Right renal pelvis (tissue), 4 donors: ENCODE results near the gene OXER1. TPM values are rescaled to one million over a fixed set of nuclear protein-coding genes. Genes with fewer than 3 reads are reported as not detected.

Experiments
- DNase-seq, 4 donors: peaks; one replicate each; pipeline ENCODE4 v3.0.0-alpha.2; 2013; ENCODE audit warnings: low read depth in 4 of 4, low spot score in 3 of 4, missing footprints in 1 of 4
- polyA plus RNA-seq, 4 donors: library from polyadenylated mRNA; unstranded; fragments of 120-200 nt; gene quantifications; one replicate each; pipeline ENCODE4 v1.2.1, GENCODE V29; 2013; ENCODE audit not compliant: insufficient read length in 4 of 4

Gene OXER1
- polyA plus RNA-seq, 4 donors: 7.1 to 9.8 (median 7.3) TPM

DNA sequence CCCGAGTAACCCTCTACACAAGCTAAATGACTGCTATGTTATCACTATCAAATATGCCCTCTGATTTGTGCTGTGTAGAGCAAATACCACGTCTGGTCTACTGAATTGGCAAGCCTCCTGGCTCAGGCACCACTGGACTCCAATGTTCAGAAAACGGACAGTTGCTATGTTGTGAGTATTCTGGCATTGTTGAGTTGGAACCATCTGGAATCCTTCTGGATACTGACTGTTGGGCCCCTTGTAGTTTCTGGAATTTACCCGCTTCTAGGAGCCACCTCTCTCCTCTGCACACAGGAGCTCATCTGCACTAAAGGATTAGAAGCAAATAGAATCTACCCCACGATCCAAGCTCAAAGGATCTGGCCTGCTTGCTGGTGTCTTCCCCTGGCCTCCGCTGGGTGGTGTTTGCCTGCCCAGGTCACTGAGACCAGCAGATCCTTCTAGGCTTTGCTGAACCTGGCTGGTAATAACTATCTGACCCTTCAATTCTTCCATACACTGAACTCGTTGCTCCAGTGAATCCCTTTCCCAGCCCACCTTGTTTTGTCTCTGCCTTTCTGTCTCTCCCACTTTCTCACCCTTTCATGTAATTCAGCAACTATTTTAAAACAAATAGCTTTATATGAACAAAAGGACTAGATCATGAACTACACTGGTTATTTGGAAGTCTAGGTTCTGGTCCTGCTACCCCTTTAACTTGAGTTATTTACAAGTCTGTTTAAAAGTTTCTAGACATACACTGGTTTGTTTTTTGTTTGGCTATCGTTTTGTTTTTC is 30.5 kb upstream of the OXER1 start:
- DNase-seq: no peak

- peak in 1 of 4 donors; percentile 56 for DNase-seq
These were observed 29.7 kb upstream of the OXER1 start for GRCh38 chr2:42793334-42794270.

DNA sequence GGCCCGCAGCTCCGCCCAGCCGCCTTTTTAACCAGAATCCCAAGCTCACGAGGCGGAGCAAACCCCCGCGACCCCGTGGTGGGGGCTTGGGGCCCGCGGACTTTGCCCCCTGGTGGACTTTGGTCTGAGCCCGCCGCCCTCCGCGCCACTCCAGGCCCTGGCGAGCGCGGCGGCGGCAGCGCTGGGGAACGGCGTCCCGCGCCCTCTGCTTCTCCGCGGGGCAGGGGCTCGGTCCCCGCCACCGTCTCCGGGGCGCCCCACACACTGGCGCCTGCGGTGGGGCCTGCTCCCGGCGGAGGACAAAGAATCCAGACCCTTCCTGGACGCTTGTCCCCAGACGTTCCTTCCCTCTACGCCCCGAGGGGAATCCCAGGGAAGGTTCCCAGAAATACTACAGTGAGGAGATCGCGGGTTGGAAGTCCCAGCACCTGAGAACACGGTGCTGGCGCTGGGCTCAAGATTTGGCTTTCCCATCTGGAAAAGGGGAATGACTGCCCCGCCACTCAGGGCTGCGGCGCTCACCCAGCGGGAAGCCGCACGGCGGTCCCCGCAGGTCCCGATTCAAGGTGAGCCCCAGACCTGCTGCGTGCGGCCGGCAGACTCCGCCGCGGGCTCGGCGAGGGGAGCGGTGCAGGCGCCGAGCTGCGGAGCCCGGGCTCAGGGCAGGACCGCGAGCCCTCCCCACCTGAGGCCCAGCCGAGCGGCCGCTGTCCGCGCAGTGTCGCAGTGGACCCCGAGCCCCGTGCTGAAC is 28.8 kb upstream of the OXER1 start, which contains the start of gene HAAO:
Gene HAAO, minus strand, starts transcription at position 1 of the 751 bp plus-strand sequence. CDS start 47 bp downstream, outside the sequence.
- peak in 2 of 4 donors; percentile 50 to 63 for DNase-seq

GRCh38 chr2:42792087-42792582 is 28.2 kb upstream of the OXER1 start:
- DNase-seq: no peak

GRCh38 chr2:42791606-42792005 is 27.7 kb upstream of the OXER1 start:
- DNase-seq: no peak

GRCh38 chr2:42789751-42790150 is 25.8 kb upstream of the OXER1 start:
- DNase-seq: no peak

DNA sequence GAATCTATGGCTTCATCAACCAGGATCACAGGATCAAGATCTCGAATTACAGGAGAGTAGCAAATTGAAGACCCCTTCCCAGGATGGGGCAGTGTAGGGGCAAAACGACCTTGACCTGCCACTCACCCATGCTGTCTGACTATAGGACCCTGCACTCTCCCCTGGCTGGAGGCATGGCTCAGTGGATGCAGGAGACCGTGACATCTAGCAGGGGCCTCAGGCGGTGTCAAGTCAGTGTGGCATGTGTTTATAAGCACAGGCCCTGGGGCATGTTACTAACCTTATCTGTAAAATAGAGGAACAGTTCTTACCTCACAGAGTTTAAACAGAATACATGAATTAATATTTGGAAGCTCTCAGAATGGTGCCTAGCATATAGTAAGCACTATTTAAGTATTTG is 24.9 kb upstream of the OXER1 start:
- DNase-seq: no peak

GRCh38 chr2:42788478-42788793 is 24.5 kb upstream of the OXER1 start:
- no peak for DNase-seq

- no peak for DNase-seq
These were observed 24.0 kb upstream of the OXER1 start for GRCh38 chr2:42787788-42788477.

- DNase-seq: no peak
These were observed 23.5 kb upstream of the OXER1 start for GRCh38 chr2:42787424-42787787.

DNA sequence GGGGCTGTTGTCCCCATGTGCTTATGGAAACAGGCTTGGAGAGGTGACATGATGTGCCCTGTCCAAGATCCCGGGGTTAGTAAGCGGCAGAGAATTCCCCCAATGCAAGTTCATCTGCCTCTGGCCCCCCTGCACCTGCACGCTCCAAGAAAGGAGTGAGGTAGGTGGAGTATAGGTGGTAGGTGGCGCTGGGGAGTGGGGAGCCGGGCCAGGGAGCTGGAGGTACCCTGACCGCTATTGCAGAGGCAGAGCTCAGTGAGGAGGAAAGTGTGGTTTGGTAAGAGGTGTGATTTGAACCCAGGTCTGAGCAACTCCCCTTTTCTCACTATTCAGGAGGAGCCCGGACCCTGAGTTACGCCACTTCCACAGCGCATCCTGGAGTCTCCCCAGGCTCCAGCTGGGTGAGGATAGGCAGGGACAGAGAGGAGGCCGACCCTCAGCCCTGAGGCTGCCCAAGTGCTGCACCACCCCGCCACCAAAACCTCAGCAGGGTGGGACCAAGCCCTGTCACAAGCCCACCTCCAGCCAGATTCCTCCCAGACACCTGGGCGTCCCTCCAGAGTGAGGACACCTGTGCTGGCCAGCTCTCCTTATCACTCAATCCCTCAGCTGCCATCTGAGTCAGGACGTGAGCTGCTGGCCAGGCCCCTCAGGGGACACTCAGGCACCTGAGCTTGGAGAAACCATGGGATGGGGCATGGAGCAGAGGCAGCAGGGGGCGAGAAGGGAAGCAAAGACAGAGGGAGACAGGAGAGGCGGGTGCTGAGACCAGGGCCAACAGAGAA is 22.8 kb upstream of the OXER1 start:
- no peak for DNase-seq

DNA sequence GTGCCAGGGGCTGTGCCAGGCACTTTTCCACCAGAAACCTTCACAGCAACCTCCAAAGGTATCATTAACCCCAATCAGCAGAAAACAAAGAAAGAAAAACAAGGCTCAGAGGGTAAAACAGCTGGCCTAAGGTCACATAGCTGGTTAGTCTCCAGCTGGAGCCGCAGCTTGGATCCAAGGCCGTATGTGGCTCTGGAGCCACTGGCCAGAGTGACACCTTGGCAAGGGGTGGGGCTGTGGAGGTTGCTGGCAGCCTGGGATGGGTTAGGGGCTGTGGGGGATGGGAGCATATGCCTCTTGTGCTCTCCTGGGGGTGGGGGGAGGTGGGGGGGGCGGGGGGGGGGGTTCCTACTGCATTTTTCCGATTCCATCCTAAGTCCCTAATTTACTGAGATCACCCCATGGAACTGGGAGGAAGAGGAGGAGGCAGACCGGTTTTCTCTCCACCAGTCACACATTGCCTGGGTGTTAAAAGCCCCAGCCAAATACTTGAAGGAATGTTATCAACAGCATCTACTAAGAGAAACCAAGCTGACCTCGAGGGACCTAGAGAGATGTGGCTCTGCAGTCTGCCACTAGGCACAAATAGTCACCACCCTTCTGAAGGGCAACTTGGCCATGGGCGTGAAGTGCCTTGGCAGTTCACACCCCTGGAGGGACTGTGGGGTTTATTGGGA is 20.4 kb upstream of the OXER1 start:
- DNase-seq: no peak

DNA sequence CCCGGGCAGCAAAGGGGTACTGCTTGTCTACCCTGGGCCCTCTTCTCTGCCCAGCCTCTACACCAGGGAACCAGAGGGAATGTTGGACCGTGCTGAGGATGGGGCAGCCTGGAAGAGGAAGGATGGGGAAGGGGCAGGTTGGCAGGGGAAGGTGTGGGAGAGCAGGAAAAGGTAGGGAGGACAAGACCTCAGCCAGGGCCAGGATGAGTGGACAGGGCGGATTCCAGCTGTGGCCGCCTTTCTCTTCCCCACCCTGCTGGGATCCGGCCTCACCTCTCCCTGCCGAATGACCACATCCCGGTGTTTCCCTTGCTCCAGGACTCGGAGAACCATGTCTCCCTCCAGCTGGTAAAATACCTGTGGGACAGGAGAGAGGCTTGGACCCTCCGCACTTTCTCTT is 19.6 kb upstream of the OXER1 start:
- DNase-seq: no peak

DNA sequence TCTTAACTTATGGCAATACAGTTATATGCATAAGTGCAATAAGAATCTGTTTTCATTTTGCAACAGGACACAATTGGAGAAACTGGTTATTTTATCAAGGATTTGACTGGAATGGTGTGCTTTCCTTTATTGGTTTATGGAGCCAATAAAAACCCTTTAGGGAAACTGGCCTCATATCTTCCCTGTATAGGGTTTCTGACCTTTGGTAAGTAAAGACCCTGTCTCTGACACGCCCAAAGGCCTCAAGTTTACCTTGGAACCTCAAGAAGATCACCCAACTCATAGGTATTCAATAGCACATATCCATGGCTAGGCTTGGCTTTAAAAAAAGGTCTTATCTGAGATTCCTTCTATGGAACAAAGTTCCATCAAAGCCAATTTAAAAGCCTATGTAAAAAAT is 17.2 kb upstream of the OXER1 start:
- DNase-seq: no peak

- DNase-seq: no peak
These were observed 14.2 kb upstream of the OXER1 start for GRCh38 chr2:42777883-42778805.

GRCh38 chr2:42775810-42776209 is 11.9 kb upstream of the OXER1 start:
- no peak for DNase-seq

DNA sequence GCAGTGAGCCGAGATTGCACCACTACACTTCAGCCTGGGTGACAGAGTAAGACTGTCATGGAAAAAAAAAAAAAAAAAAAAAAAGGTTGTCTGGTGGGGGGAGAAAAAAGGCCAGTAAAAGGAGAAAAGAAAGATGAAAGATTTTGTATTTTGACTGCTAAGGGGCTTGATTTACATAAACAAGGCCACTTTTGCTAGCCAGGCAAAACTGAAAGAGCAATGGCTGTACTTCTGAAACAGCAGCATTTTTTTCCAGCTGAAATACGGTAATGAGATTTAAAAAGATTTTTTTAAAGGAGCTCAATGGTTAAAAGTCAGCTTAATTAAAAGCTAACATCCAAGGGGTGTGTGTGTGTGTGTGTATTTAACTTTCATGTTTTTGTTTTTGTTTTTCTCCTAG is 11.3 kb upstream of the OXER1 start:
- DNase-seq: no peak
